HCT116 (cell line): ENCODE measurements around the gene SDCBP2. TPM values are rescaled to one million over a fixed set of nuclear protein-coding genes. Genes with fewer than 3 reads are reported as not detected.

Source experiments
- ATAC-seq: fragments of 200-7000 bp; cut with Tn5 transposase; 2 replicates; pipeline ENCODE4 v1.9.1; 2020; ENCODE audit warnings: mild to moderate bottlenecking, moderate library complexity
- BruUV-seq: library from RNA; stranded (reverse); fragments of 400-500 nt; replicated peaks from 2 replicates; lab custom pipeline; 2021; lab: Mats Ljungman, UMichigan
- CTCF ChIA-PET: fragments of 300-600 bp; sonication (Branson Sonifier 250); formaldehyde crosslinking; loops from one replicate; lab custom pipeline; 2021; ENCODE audit warnings: antibody characterized with exemption; lab: Charles Lee
- POLR2A ChIA-PET: fragments of 300-600, 350-600 bp; sonication (Branson Sonifier 250); formaldehyde crosslinking; loops from one replicate; lab custom pipeline; 2021; ENCODE audit warnings: antibody characterized with exemption; lab: Charles Lee
- RAD21 ChIA-PET, 2 experiments: fragments of 300-600 bp; sonication (Branson Sonifier 250); formaldehyde crosslinking; loops; one replicate each; lab custom pipeline; 2023; ENCODE audit warnings: low total read pairs in 2 of 2; ENCODE audit not compliant: uncharacterized antibody in 2 of 2, unreplicated experiment in 2 of 2, low non-redundant PET in 1 of 2; lab: Charles Lee
- DNase-seq: peaks from one replicate; pipeline ENCODE4 v3.0.0-alpha.2; 2010; ENCODE audit warnings: low read depth, low spot score
- H2AFZ ChIP-seq: fragments of 200-600 bp; shearing (Covaris generic), sonication (generic); 2 replicates; pipeline ENCODE4 v1.6.1; 2017; ENCODE audit warnings: low read depth, mixed run types, mixed read lengths, antibody characterized with exemption, low read length; ENCODE audit not compliant: poor library complexity, severe bottlenecking
- H3K27ac ChIP-seq: 2 replicates; pipeline ENCODE4 v1.5.1; 2012; ENCODE audit warnings: low read depth, low read length
- H3K27me3 ChIP-seq: fragments of 200-600 bp; sonication (generic); 2 replicates; pipeline ENCODE4 v1.6.1; 2016; ENCODE audit warnings: mixed run types, low read length, mixed read lengths; ENCODE audit not compliant: insufficient read depth
- H3K36me3 ChIP-seq, 2 experiments: fragments of 200-500 bp in 1 of 2; fragments of 200-600 bp in 1 of 2; sonication (Bioruptor generic) in 1 of 2; sonication (generic) in 1 of 2; 2 replicates each; pipeline versions ENCODE4 v1.5.1 to v1.6.1; 2014 to 2016; ENCODE audit warnings: low read length in 2 of 2, inconsistent platforms in 1 of 2, mixed read lengths in 1 of 2, mixed run types in 1 of 2; ENCODE audit not compliant: insufficient read depth in 2 of 2, control insufficient read depth in 1 of 2
- H3K4me1 ChIP-seq, 2 experiments: fragments of 200-600 bp in 1 of 2; sonication (generic) in 1 of 2; 2 replicates each; pipeline versions ENCODE4 v1.5.1 to v1.6.1; 2012 to 2017; ENCODE audit warnings: low read length in 2 of 2, inconsistent platforms in 1 of 2, mild to moderate bottlenecking in 1 of 2, mixed read lengths in 1 of 2, mixed run types in 1 of 2, moderate library complexity in 1 of 2; ENCODE audit not compliant: insufficient read depth in 2 of 2, control insufficient read depth in 1 of 2
- H3K4me2 ChIP-seq: fragments of 200-600 bp; sonication (generic); 2 replicates; pipeline ENCODE4 v1.6.1; 2017; ENCODE audit warnings: mixed run types, low read length, mixed read lengths
- H3K4me3 ChIP-seq, 2 experiments: fragments of 200-600 bp in 1 of 2; sonication (generic) in 1 of 2; replicated peaks in 1 of 2; 2 replicates each; pipeline ENCODE4 v1.5.1; 2011 to 2016; ENCODE audit warnings: low read length in 2 of 2, control low read depth in 1 of 2, low read depth in 1 of 2, mild to moderate bottlenecking in 1 of 2, mixed read lengths in 1 of 2, mixed run types in 1 of 2
- H3K79me2 ChIP-seq: fragments of 200-600 bp; sonication (generic); 2 replicates; pipeline ENCODE4 v1.6.1; 2017; ENCODE audit warnings: mild to moderate bottlenecking, mixed run types, low read length, moderate library complexity, mixed read lengths; ENCODE audit not compliant: insufficient read depth
- H3K9ac ChIP-seq: fragments of 200-600 bp; sonication (generic); 2 replicates; pipeline ENCODE4 v1.6.1; 2016; ENCODE audit warnings: low read length, mixed read lengths
- H3K9me2 ChIP-seq: fragments of 200-600 bp; sonication (generic), shearing (Covaris generic); 2 replicates; pipeline ENCODE4 v1.6.1; 2017; ENCODE audit warnings: mixed run types, mild to moderate bottlenecking, moderate library complexity; ENCODE audit not compliant: insufficient read depth
- H3K9me3 ChIP-seq, 2 experiments: fragments of 200-500 bp in 1 of 2; fragments of 200-600 bp in 1 of 2; sonication (Bioruptor generic) in 1 of 2; sonication (generic) in 1 of 2; 2 replicates each; pipeline ENCODE4 v1.6.1; 2014 to 2017; ENCODE audit warnings: low read length in 2 of 2, mixed read lengths in 2 of 2, inconsistent platforms in 1 of 2, low read depth in 1 of 2, mild to moderate bottlenecking in 1 of 2, mixed run types in 1 of 2, moderate library complexity in 1 of 2; ENCODE audit not compliant: control insufficient read depth in 1 of 2, insufficient read depth in 1 of 2
- H4K20me1 ChIP-seq: fragments of 200-600 bp; sonication (generic), shearing (Covaris generic); 2 replicates; pipeline ENCODE4 v1.6.1; 2017; ENCODE audit warnings: mixed run types, mild to moderate bottlenecking, moderate library complexity; ENCODE audit not compliant: insufficient read depth
- CBX3 ChIP-seq: IDR thresholded peaks from 2 replicates; pipeline ENCODE4 v1.6.1; 2012; ENCODE audit warnings: low read depth
- EGR1 ChIP-seq: IDR thresholded peaks from 2 replicates; pipeline ENCODE4 v1.6.1; 2012; ENCODE audit warnings: low read depth
- EZH2 ChIP-seq: fragments of 200-600 bp; sonication (generic); IDR thresholded peaks from 2 replicates; pipeline ENCODE4 v1.6.1; 2017; ENCODE audit warnings: antibody characterized with exemption, mixed run types
- POLR2AphosphoS5 ChIP-seq: IDR thresholded peaks from 2 replicates; pipeline ENCODE4 v1.6.1; 2011; ENCODE audit warnings: mild to moderate bottlenecking, low read depth, low read length, moderate library complexity
- SRF ChIP-seq: IDR thresholded peaks from 2 replicates; pipeline ENCODE4 v1.6.1; 2012; ENCODE audit warnings: low read depth
- YY1 ChIP-seq: IDR thresholded peaks from 2 replicates; pipeline ENCODE4 v1.6.1; 2011; ENCODE audit warnings: low read length, low read depth, moderate library complexity, mild to moderate bottlenecking; ENCODE audit not compliant: insufficient replicate concordance; ENCODE audit errors: extremely low read depth
- ZFX ChIP-seq: fragments of 450-650 bp; IDR thresholded peaks from 2 replicates; pipeline ENCODE4 v1.6.1; 2017
- ZNF274 ChIP-seq: fragments of 200-500 bp; sonication (Bioruptor generic); IDR thresholded peaks from 2 replicates; pipeline ENCODE4 v1.6.1; 2014; ENCODE audit warnings: mild to moderate bottlenecking, low read depth, low read length, inconsistent platforms
- intact Hi-C: fragments of 100-400 bp; cut with micrococcal nuclease; formaldehyde crosslinking; loops from 2 replicates; pipeline ENCODE4 v1.10.0; 2022
- total RNA-seq: library from RNA; stranded (reverse); gene quantifications from one replicate; pipeline ENCODE4 v1.2.1, GENCODE V29; 2021; ENCODE audit not compliant: unreplicated experiment
- TF ChIP-seq, protein P1 (sequence below), 3 experiments: fragments of 200-600 bp in 1 of 3; sonication (generic) in 1 of 3; IDR thresholded peaks in 2 of 3; conservative IDR thresholded peaks in 1 of 3; 2 replicates each; pipeline ENCODE4 v1.5.1; 2012 to 2017; ENCODE audit warnings: low read depth in 2 of 3, low read length in 2 of 3, antibody characterized with exemption in 1 of 3, borderline replicate concordance in 1 of 3, control low read depth in 1 of 3, mild to moderate bottlenecking in 1 of 3, mixed read lengths in 1 of 3, mixed run types in 1 of 3, moderate library complexity in 1 of 3; ENCODE audit not compliant: insufficient read depth in 1 of 3
- TF ChIP-seq, protein P2 (sequence below): IDR thresholded peaks from 2 replicates; pipeline ENCODE4 v1.6.1; 2011; ENCODE audit warnings: mild to moderate bottlenecking, low read length, moderate library complexity; ENCODE audit not compliant: insufficient replicate concordance; ENCODE audit errors: extremely low read depth

The SDCBP2 gene
- total RNA-seq, 1 experiment from 2014 or later, result 3.4 TPM

DNA sequence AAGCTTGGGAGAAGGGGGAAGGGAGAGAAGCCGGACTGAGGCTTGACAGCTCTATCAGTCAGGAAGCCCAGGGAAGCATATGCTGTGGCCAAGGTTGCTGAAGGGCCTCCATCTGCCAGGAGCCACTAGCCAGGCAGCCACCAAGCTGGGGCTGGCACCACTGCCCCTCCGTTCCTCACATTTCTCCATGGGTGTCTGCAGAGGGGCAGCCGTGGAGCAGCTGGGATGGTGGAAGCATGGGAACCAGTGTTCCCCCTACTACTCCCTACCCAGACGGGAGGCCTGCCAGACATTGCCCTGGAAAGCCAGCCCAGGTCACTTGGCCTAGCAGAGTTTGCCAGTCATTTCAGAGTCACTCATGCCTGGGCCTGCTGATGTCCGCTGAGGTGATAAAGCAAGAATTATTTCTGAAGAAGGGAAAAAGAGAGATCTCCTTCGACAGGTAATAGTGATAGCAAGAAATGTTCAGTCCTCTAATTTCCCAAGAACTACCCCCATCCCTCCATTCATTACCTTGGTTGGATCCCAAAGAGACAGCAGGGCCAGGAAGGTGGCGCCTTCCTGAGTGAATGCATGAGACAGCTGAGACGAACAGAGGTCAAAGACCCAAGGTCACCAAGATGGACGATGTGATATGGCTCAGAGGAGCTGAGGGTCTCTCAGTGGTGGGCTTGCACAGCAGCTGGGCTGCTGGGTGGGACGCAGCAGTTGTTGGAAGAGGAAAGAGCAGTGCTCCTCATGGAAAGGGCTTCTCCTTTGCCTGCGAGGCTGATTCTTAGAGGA, 41.0 kb downstream of the SDCBP2 start:
- Histone ChIP-seq H2AFZ (no peak overlapping the region), H3K9me3 (no peaks in the 10 kb centered on the region), H3K79me2 (no peaks in the 10 kb centered on the region), H3K27me3 (no peaks in the 10 kb centered on the region), H3K27ac (no peak overlapping the region), H4K20me1 (no peaks in the 10 kb centered on the region), H3K4me2 (no peak overlapping the region), H3K4me3 (no peak overlapping the region), H3K9ac (no peak overlapping the region), H3K4me1 (no peaks in the 10 kb centered on the region), H3K9me2 (no peaks in the 10 kb centered on the region), H3K36me3 (no peaks in the 10 kb centered on the region)
- TF ChIP-seq, protein P1, sequence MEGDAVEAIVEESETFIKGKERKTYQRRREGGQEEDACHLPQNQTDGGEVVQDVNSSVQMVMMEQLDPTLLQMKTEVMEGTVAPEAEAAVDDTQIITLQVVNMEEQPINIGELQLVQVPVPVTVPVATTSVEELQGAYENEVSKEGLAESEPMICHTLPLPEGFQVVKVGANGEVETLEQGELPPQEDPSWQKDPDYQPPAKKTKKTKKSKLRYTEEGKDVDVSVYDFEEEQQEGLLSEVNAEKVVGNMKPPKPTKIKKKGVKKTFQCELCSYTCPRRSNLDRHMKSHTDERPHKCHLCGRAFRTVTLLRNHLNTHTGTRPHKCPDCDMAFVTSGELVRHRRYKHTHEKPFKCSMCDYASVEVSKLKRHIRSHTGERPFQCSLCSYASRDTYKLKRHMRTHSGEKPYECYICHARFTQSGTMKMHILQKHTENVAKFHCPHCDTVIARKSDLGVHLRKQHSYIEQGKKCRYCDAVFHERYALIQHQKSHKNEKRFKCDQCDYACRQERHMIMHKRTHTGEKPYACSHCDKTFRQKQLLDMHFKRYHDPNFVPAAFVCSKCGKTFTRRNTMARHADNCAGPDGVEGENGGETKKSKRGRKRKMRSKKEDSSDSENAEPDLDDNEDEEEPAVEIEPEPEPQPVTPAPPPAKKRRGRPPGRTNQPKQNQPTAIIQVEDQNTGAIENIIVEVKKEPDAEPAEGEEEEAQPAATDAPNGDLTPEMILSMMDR (IDR thresholded peaks at IDR 0.05 in 2 of 3, conservative IDR thresholded peaks at IDR 0.05 in 1 of 3; ENCODE audit: borderline replicate concordance in 1 of 3, insufficient read depth in 1 of 3, low read depth in 2 of 3, low read length in 2 of 3), result no peak
- TF ChIP-seq YY1, result no peak
- TF ChIP-seq ZNF274, result no peak
- TF ChIP-seq EGR1, result no peak
- TF ChIP-seq EZH2, result no peak
- no peak for TF ChIP-seq ZFX
- no peak for TF ChIP-seq POLR2AphosphoS5
- no peak for TF ChIP-seq CBX3
- TF ChIP-seq SRF, result no peak
- TF ChIP-seq, protein P2, sequence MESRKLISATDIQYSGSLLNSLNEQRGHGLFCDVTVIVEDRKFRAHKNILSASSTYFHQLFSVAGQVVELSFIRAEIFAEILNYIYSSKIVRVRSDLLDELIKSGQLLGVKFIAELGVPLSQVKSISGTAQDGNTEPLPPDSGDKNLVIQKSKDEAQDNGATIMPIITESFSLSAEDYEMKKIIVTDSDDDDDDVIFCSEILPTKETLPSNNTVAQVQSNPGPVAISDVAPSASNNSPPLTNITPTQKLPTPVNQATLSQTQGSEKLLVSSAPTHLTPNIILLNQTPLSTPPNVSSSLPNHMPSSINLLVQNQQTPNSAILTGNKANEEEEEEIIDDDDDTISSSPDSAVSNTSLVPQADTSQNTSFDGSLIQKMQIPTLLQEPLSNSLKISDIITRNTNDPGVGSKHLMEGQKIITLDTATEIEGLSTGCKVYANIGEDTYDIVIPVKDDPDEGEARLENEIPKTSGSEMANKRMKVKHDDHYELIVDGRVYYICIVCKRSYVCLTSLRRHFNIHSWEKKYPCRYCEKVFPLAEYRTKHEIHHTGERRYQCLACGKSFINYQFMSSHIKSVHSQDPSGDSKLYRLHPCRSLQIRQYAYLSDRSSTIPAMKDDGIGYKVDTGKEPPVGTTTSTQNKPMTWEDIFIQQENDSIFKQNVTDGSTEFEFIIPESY, result no peak
- ATAC-seq (no peak), DNase-seq (no peak)
- CTCF ChIA-PET, result no interaction called here
- intact Hi-C loops, result no loop called here
- RAD21 ChIA-PET, result no interaction called here
- POLR2A ChIA-PET, result no interaction called here
- BruUV-seq, result no TSS peak
